OCI-LY1 (cell line): ENCODE results near the gene NKX2-2.

ENCODE experiments used
- EZH2 ChIP-seq: fragments of 200-600 bp; sonication (generic), shearing (Covaris generic); IDR thresholded peaks from 2 replicates; pipeline ENCODE4 v1.8.0; 2017; ENCODE audit warnings: borderline replicate concordance, mixed run types, mild to moderate bottlenecking, antibody characterized with exemption, low read length, moderate library complexity, mixed read lengths
- TF ChIP-seq, protein P1 (sequence below): fragments of 200-600 bp; sonication (generic), shearing (Covaris generic); IDR thresholded peaks from 2 replicates; pipeline ENCODE4 v1.5.1; 2017; ENCODE audit warnings: mild to moderate bottlenecking, antibody characterized with exemption, low read length, moderate library complexity, mixed read lengths

DNA sequence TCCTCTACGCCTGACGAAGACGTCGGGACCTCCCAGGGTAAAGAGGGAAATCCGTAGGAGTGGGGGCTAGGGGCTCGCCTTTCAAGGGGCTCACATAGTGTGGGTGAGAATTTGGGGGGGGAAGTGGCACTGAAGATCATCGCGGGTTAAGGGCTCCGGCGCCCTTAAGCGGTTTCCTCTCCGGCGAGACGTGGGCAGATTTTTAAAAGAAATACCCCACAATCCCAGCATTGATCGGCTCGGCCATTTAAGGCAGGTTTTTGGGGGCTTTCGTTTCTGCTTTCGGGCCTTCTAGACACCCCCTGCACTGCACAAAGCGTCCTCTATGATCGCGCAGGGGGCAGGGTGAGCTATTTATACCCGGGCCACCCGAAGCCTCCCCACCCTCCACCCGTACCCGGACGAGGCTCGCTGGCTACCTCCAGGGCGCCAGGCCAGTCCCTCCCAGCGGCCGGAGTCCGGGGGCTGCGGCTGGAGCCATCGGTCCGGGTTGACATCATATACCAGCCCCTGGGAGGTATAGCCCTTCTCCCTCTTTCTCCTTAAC lies 1.2 kb downstream of the NKX2-2 start:
- TF ChIP-seq, protein P1, sequence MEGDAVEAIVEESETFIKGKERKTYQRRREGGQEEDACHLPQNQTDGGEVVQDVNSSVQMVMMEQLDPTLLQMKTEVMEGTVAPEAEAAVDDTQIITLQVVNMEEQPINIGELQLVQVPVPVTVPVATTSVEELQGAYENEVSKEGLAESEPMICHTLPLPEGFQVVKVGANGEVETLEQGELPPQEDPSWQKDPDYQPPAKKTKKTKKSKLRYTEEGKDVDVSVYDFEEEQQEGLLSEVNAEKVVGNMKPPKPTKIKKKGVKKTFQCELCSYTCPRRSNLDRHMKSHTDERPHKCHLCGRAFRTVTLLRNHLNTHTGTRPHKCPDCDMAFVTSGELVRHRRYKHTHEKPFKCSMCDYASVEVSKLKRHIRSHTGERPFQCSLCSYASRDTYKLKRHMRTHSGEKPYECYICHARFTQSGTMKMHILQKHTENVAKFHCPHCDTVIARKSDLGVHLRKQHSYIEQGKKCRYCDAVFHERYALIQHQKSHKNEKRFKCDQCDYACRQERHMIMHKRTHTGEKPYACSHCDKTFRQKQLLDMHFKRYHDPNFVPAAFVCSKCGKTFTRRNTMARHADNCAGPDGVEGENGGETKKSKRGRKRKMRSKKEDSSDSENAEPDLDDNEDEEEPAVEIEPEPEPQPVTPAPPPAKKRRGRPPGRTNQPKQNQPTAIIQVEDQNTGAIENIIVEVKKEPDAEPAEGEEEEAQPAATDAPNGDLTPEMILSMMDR, result no peak
- TF ChIP-seq EZH2, result no peak
